HG03571 (cell line): ENCODE results near the gene EFNA4.

Experiments used
- ATAC-seq: cut with Tn5 transposase; IDR thresholded peaks from one replicate; pipeline ENCODE4 v1.9.1; 2021; ENCODE audit not compliant: unreplicated experiment

The EFNA4 gene

GRCh38 chr1:155051777-155052398, 11.7 kb upstream of the EFNA4 start:
- ATAC-seq = no peak

GRCh38 chr1:155052439-155053395, 10.8 kb upstream of the EFNA4 start:
- no peak for ATAC-seq

- ATAC-seq = no peak
Measured at GRCh38 chr1:155053531-155054105, 9.9 kb upstream of the EFNA4 start.

- ATAC-seq = no peak
Measured at GRCh38 chr1:155057104-155057503, 6.4 kb upstream of the EFNA4 start.

GRCh38 chr1:155057788-155058211, 5.7 kb upstream of the EFNA4 start:
- no peak for ATAC-seq

GRCh38 chr1:155060736-155061135, 2.8 kb upstream of the EFNA4 start:
- no peak for ATAC-seq

- no peak for ATAC-seq
Measured at GRCh38 chr1:155061381-155062150, 2.0 kb upstream of the EFNA4 start.

- ATAC-seq = no peak
Measured at GRCh38 chr1:155062151-155062686, 1.3 kb upstream of the EFNA4 start.

- no peak for ATAC-seq
Measured at GRCh38 chr1:155062702-155063411, 683 bp upstream of the EFNA4 start.

- no peak for ATAC-seq
Measured at GRCh38 chr1:155064111-155064831, 731 bp downstream of the EFNA4 start.

- no peak for ATAC-seq
Measured at GRCh38 chr1:155064832-155065429, 1.4 kb downstream of the EFNA4 start.

- no peak for ATAC-seq
Measured at GRCh38 chr1:155066777-155067176, 3.2 kb downstream of the EFNA4 start.

GRCh38 chr1:155068599-155068998, 5.1 kb downstream of the EFNA4 start:
- ATAC-seq = no peak

GRCh38 chr1:155069551-155070157, 6.1 kb downstream of the EFNA4 start:
- ATAC-seq = no peak

GRCh38 chr1:155070158-155070621, 6.7 kb downstream of the EFNA4 start:
- no peak for ATAC-seq

- ATAC-seq = no peak
Measured at GRCh38 chr1:155070721-155071569, 7.4 kb downstream of the EFNA4 start.

- ATAC-seq = no peak
Measured at GRCh38 chr1:155071701-155072100, 8.2 kb downstream of the EFNA4 start.
